ENCODE measurements around the gene RACGAP1. TPM values are rescaled to one million over a fixed set of nuclear protein-coding genes. Genes with fewer than 3 reads are reported as not detected.
"Not testable (repeated sequence)": the region's sequence is repeated elsewhere in the genome, so short reads cannot be mapped to it uniquely, and the experiment has no call there.

Gene RACGAP1
- total RNA-seq, 1 donor from 2014 or later = 10.8 TPM

GRCh38 chr12:49987625-49988303 is 37.5 kb downstream of the RACGAP1 start:
- Histone ChIP-seq H3K27ac (no peak overlapping the region), H3K9me3 (no peaks in the 10 kb centered on the region), H3K4me3 (no peak overlapping the region), H3K27me3 (no peaks in the 10 kb centered on the region), H3K36me3 (peaks cover 11% of the 10 kb centered on the region), H3K4me1 (peaks cover 13% of the 10 kb centered on the region)
- intact Hi-C loops (cut with DNase I) = no loop called here
- ATAC-seq (peak; percentile 80), DNase-seq (no peak)
- no peak for TF ChIP-seq CTCF (IDR thresholded peaks at IDR 0.05)

GRCh38 chr12:49986476-49986875 is 38.8 kb downstream of the RACGAP1 start:
- H3K27ac ChIP-seq; H3K4me3 ChIP-seq; H3K27me3 ChIP-seq; DNase-seq; H3K9me3 ChIP-seq; H3K36me3 ChIP-seq; intact Hi-C loops (cut with DNase I); ATAC-seq: not testable (repeated sequence)
- H3K4me1 ChIP-seq = peaks cover 13% of the 10 kb centered on the region

- Histone ChIP-seq H3K27ac (no peak overlapping the region), H3K4me3 (no peak overlapping the region), H3K4me1 (peaks cover 13% of the 10 kb centered on the region), H3K9me3 (no peaks in the 10 kb centered on the region), H3K36me3 (no peaks in the 10 kb centered on the region), H3K27me3 (no peaks in the 10 kb centered on the region)
- ATAC-seq (no peak), DNase-seq (no peak)
- intact Hi-C loops (cut with DNase I) = no loop called here
- TF ChIP-seq CTCF (IDR thresholded peaks at IDR 0.05) = no peak
Observed at GRCh38 chr12:49985981-49986380, 39.3 kb downstream of the RACGAP1 start.

- ATAC-seq (no peak), DNase-seq (peak; percentile 51)
- H3K4me1 ChIP-seq = peaks cover 11% of the 10 kb centered on the region
- intact Hi-C loops (cut with DNase I) = no loop called here
- no peak overlapping the region for H3K4me3 ChIP-seq
- no peaks in the 10 kb centered on the region for H3K9me3 ChIP-seq
- H3K27ac ChIP-seq = no peak overlapping the region
- no peaks in the 10 kb centered on the region for H3K27me3 ChIP-seq
- no peak for TF ChIP-seq CTCF (IDR thresholded peaks at IDR 0.05)
- no peaks in the 10 kb centered on the region for H3K36me3 ChIP-seq
Observed at GRCh38 chr12:49984476-49985359, 40.6 kb downstream of the RACGAP1 start.

- H3K27me3 ChIP-seq = no peaks in the 10 kb centered on the region
- no peaks in the 10 kb centered on the region for H3K9me3 ChIP-seq
- peaks cover 11% of the 10 kb centered on the region for H3K4me1 ChIP-seq
- no peak overlapping the region for H3K4me3 ChIP-seq
- ATAC-seq = peak; percentile 39
- intact Hi-C loops (cut with DNase I) = no loop called here
- TF ChIP-seq CTCF (IDR thresholded peaks at IDR 0.05) = no peak
- no peak for DNase-seq
- no peaks in the 10 kb centered on the region for H3K36me3 ChIP-seq
- no peak overlapping the region for H3K27ac ChIP-seq
Observed at GRCh38 chr12:49983892-49984291, 41.4 kb downstream of the RACGAP1 start.

All from upper lobe of right lung (tissue), 1 donor.